HG03342 (cell line): ENCODE measurements around the gene TUBGCP3.

Experiments
- ATAC-seq: cut with Tn5 transposase; IDR thresholded peaks from one replicate; pipeline ENCODE4 v1.9.1; 2021; ENCODE audit warnings: mild to moderate bottlenecking, moderate library complexity; ENCODE audit not compliant: unreplicated experiment

The TUBGCP3 gene

GRCh38 chr13:112444416-112445399, 143.2 kb downstream of the TUBGCP3 start:
- ATAC-seq, result no peak

- ATAC-seq, result no peak
These were observed 144.0 kb downstream of the TUBGCP3 start for GRCh38 chr13:112443995-112444311.

- ATAC-seq, result no peak
These were observed 144.6 kb downstream of the TUBGCP3 start for GRCh38 chr13:112443191-112443994.

- no peak for ATAC-seq
These were observed 145.4 kb downstream of the TUBGCP3 start for GRCh38 chr13:112442483-112443090.

GRCh38 chr13:112441779-112442310, 146.1 kb downstream of the TUBGCP3 start:
- ATAC-seq, result no peak

- no peak for ATAC-seq
These were observed 146.7 kb downstream of the TUBGCP3 start for GRCh38 chr13:112441226-112441625.

- no peak for ATAC-seq
These were observed 149.4 kb downstream of the TUBGCP3 start for GRCh38 chr13:112438515-112438914.

- ATAC-seq, result no peak
These were observed 149.9 kb downstream of the TUBGCP3 start for GRCh38 chr13:112438094-112438493.

- ATAC-seq, result no peak
These were observed 152.0 kb downstream of the TUBGCP3 start for GRCh38 chr13:112435973-112436372.
